NCI-H2171 treated with DMSO at 0.1 percent for 48 hours (cell line): ENCODE results near the gene ASPSCR1.

ENCODE experiments used
- DNase-seq: peaks from one replicate; lab custom pipeline; 2025; lab: John Stamatoyannopoulos, UW

Gene ASPSCR1

GRCh38 chr17:82039695-82040299 lies 62.4 kb downstream of the ASPSCR1 start:
- no peak for DNase-seq

- no peak for DNase-seq
Measured at GRCh38 chr17:82041144-82041814, 63.9 kb downstream of the ASPSCR1 start.

GRCh38 chr17:82042649-82043048 lies 65.2 kb downstream of the ASPSCR1 start:
- no peak for DNase-seq

- DNase-seq: no peak
Measured at GRCh38 chr17:82043507-82043906, 66.1 kb downstream of the ASPSCR1 start.

GRCh38 chr17:82045936-82046484 lies 68.6 kb downstream of the ASPSCR1 start:
- DNase-seq: no peak

- no peak for DNase-seq
Measured at GRCh38 chr17:82046903-82047302, 69.5 kb downstream of the ASPSCR1 start.

GRCh38 chr17:82047379-82047778 lies 70.0 kb downstream of the ASPSCR1 start:
- DNase-seq: no peak

- no peak for DNase-seq
Measured at GRCh38 chr17:82047914-82048570, 70.6 kb downstream of the ASPSCR1 start.

GRCh38 chr17:82048571-82048971 lies 71.1 kb downstream of the ASPSCR1 start:
- no peak for DNase-seq

- no peak for DNase-seq
Measured at GRCh38 chr17:82049106-82049505, 71.7 kb downstream of the ASPSCR1 start.

GRCh38 chr17:82049521-82049971 lies 72.1 kb downstream of the ASPSCR1 start:
- no peak for DNase-seq

GRCh38 chr17:82050152-82050760 lies 72.8 kb downstream of the ASPSCR1 start:
- no peak for DNase-seq

GRCh38 chr17:82050761-82051641 lies 73.6 kb downstream of the ASPSCR1 start:
- no peak for DNase-seq

GRCh38 chr17:82051776-82052637 lies 74.6 kb downstream of the ASPSCR1 start, which contains the start of the genes GPS1 and RFNG:
Gene GPS1, plus strand, starts transcription at chr17:82051898. Its CDS starts 34 bp downstream, at chr17:82051932.
Gene RFNG, minus strand, starts transcription at chr17:82051811. Its CDS starts 45 bp downstream, at chr17:82051766.
- DNase-seq: peak; percentile 59

- DNase-seq: no peak
Measured at GRCh38 chr17:82052638-82053059, 75.2 kb downstream of the ASPSCR1 start.

GRCh38 chr17:82053130-82053529 lies 75.7 kb downstream of the ASPSCR1 start:
- no peak for DNase-seq

GRCh38 chr17:82053556-82054263 lies 76.3 kb downstream of the ASPSCR1 start:
- no peak for DNase-seq

- no peak for DNase-seq
Measured at GRCh38 chr17:82054351-82055022, 77.1 kb downstream of the ASPSCR1 start.
